K562 (cell line): Measurements from ENCODE around the gene TYW3. TPM values are rescaled to one million over a fixed set of nuclear protein-coding genes. Genes with fewer than 3 reads are reported as not detected.

ENCODE experiments used
- BRD4 ChIP-seq: fragments of 200-600 bp; sonication (generic); IDR thresholded peaks from 2 replicates; pipeline ENCODE4 v1.6.1; 2017; ENCODE audit warnings: inconsistent platforms
- CBFA2T3 ChIP-seq: fragments of 450-650 bp; IDR thresholded peaks from 2 replicates; pipeline ENCODE4 v1.6.1; 2017
- CHD4 ChIP-seq: fragments of 200-600 bp; sonication (generic); IDR thresholded peaks from 3 replicates; pipeline ENCODE4 v1.6.1; 2012; ENCODE audit warnings: low read depth, mild to moderate bottlenecking, mixed read lengths, low read length, inconsistent platforms; ENCODE audit not compliant: insufficient read depth, insufficient replicate concordance, poor library complexity, severe bottlenecking
- CREBBP ChIP-seq: IDR thresholded peaks from one replicate; pipeline ENCODE4 v1.6.1; 2012; ENCODE audit warnings: low read depth, mild to moderate bottlenecking, control low read depth, inconsistent platforms, low read length
- KDM1A ChIP-seq, 2 experiments: fragments of 450-650 bp; IDR thresholded peaks; 2 replicates each; pipeline ENCODE4 v1.6.1; 2016; ENCODE audit warnings: mild to moderate bottlenecking in 2 of 2
- KLF6 ChIP-seq: fragments of 250-450 bp; sonication (Bioruptor Pico); IDR thresholded peaks from 2 replicates; pipeline ENCODE4 v1.4.0; 2020; ENCODE audit warnings: mild to moderate bottlenecking, moderate library complexity, borderline replicate concordance
- LARP7 ChIP-seq: fragments of 450-650 bp; IDR thresholded peaks from 2 replicates; pipeline ENCODE4 v1.6.1; 2016
- LCOR ChIP-seq: sonication (generic); formaldehyde crosslinking; IDR thresholded peaks from 2 replicates; pipeline ENCODE4 v1.8.0; 2022; ENCODE audit warnings: mild to moderate bottlenecking, missing genetic modification reagents
- MAFK ChIP-seq: IDR thresholded peaks from 2 replicates; pipeline ENCODE4 v1.6.1; 2011; ENCODE audit warnings: low read length, improper control_type of control experiment
- NR0B1 ChIP-seq: fragments of 450-650 bp; IDR thresholded peaks from one replicate; pipeline ENCODE4 v1.6.1; 2018; ENCODE audit warnings: mild to moderate bottlenecking, moderate library complexity; ENCODE audit not compliant: partially characterized antibody
- NR4A1 ChIP-seq, 2 experiments: fragments of 250-450 bp in 1 of 2; fragments of 450-650 bp in 1 of 2; sonication (Bioruptor Pico) in 1 of 2; IDR thresholded peaks; 2 replicates each; pipeline versions ENCODE4 v1.4.0 to v1.6.1; 2016 to 2020; ENCODE audit warnings: mild to moderate bottlenecking in 2 of 2, missing compliant biosample characterization in 1 of 2, missing genetic modification characterization in 1 of 2, moderate library complexity in 1 of 2
- PKNOX1 ChIP-seq: fragments of 450-650 bp; IDR thresholded peaks from 2 replicates; pipeline ENCODE4 v1.6.1; 2016
- RBM15 ChIP-seq: fragments of 200-400 bp; formaldehyde crosslinking; IDR thresholded peaks from 2 replicates; pipeline ENCODE4 v1.6.1; 2018; ENCODE audit warnings: mild to moderate bottlenecking, low read length, moderate library complexity; ENCODE audit not compliant: insufficient read depth
- RBM39 ChIP-seq: fragments of 200-400 bp; formaldehyde crosslinking; optimal IDR thresholded peaks from 2 replicates; pipeline ENCODE3; 2018; ENCODE audit warnings: low read depth, low read length
- RCOR1 ChIP-seq, 2 experiments: IDR thresholded peaks; 2 replicates each; pipeline ENCODE4 v1.6.1; 2012; ENCODE audit warnings: low read depth in 2 of 2, low read length in 2 of 2, borderline replicate concordance in 1 of 2, improper control_type of control experiment in 1 of 2
- SMARCC2 ChIP-seq: fragments of 450-650 bp; IDR thresholded peaks from 2 replicates; pipeline ENCODE4 v1.6.1; 2017; ENCODE audit warnings: antibody characterized with exemption, moderate library complexity, mild to moderate bottlenecking, low read depth
- SP1 ChIP-seq: sonication (generic); formaldehyde crosslinking; IDR thresholded peaks from 2 replicates; pipeline ENCODE4 v1.8.1; 2022; ENCODE audit warnings: mild to moderate bottlenecking, missing genetic modification reagents
- TCF3 ChIP-seq: sonication (generic); formaldehyde crosslinking; IDR thresholded peaks from 2 replicates; pipeline ENCODE4 v1.4.0; 2020; ENCODE audit warnings: mild to moderate bottlenecking, missing genetic modification reagents
- TCF7 ChIP-seq: sonication (generic); IDR thresholded peaks from 2 replicates; pipeline ENCODE4 v1.6.1; 2016; ENCODE audit warnings: antibody characterized with exemption, borderline replicate concordance
- TCFL5 ChIP-seq: fragments of 250-450 bp; sonication (Bioruptor Pico); conservative IDR thresholded peaks from 2 replicates; pipeline ENCODE4 v1.6.1; 2021; ENCODE audit warnings: mild to moderate bottlenecking, moderate library complexity, matching md5 sums
- TOE1 ChIP-seq, 2 experiments: fragments of 450-650 bp in 1 of 2; sonication (generic) in 1 of 2; formaldehyde crosslinking in 1 of 2; IDR thresholded peaks; 2 replicates each; pipeline versions ENCODE4 v1.7.1 to v1.8.0; 2016 to 2022; ENCODE audit warnings: borderline replicate concordance in 2 of 2, mild to moderate bottlenecking in 2 of 2, antibody characterized with exemption in 1 of 2, inconsistent platforms in 1 of 2, low read depth in 1 of 2, missing genetic modification reagents in 1 of 2, moderate library complexity in 1 of 2
- ZBTB7A ChIP-seq: IDR thresholded peaks from 2 replicates; pipeline ENCODE4 v1.6.1; 2011; ENCODE audit warnings: low read depth, mild to moderate bottlenecking, low read length, moderate library complexity, borderline replicate concordance; ENCODE audit not compliant: control insufficient read depth
- ZNF133 ChIP-seq: fragments of 250-450 bp; sonication (Bioruptor Pico); IDR thresholded peaks from 2 replicates; pipeline ENCODE4 v1.4.0; 2020; ENCODE audit warnings: mild to moderate bottlenecking
- ZNF24 ChIP-seq: fragments of 450-650 bp; IDR thresholded peaks from 2 replicates; pipeline ENCODE4 v1.6.1; 2016
- ZNF280B ChIP-seq: fragments of 250-450 bp; sonication (Bioruptor Pico); IDR thresholded peaks from 2 replicates; pipeline ENCODE4 v1.5.1; 2021; ENCODE audit warnings: mild to moderate bottlenecking
- ZNF431 ChIP-seq: sonication (generic); formaldehyde crosslinking; IDR thresholded peaks from 2 replicates; pipeline ENCODE4 v1.8.0; 2022; ENCODE audit warnings: mild to moderate bottlenecking, missing genetic modification reagents
- polyA plus RNA-seq, 8 experiments: library from polyadenylated mRNA; depleted of rRNA in 4 of 8; stranded (reverse) in 5 of 8; unstranded in 3 of 8; fragments of >200 nt; fragmentation: Nextera tagmentation in 2 of 8; fragmentation: Illumina TruSeq in 1 of 8; extraction: Ambion mirVana in 2 of 8; extraction: Trizol in 1 of 8; gene quantifications; 2 replicates each; pipeline versions ENCODE4 v1.2.1 to v1.2.3, GENCODE V29; 2011 to 2014; ENCODE audit warnings: inconsistent platforms in 1 of 8, missing spikeins in 1 of 8
- total RNA-seq, 7 experiments: library from RNA; depleted of rRNA in 6 of 7; stranded (reverse); fragments of >200 nt in 6 of 7; fragmentation: Illumina TruSeq in 2 of 7; extraction: Trizol in 2 of 7; gene quantifications; 2 replicates each; pipeline versions ENCODE4 v1.2.1 to v1.2.3, GENCODE V29; 2011 to 2021; ENCODE audit warnings: low replicate concordance in 1 of 7

TYW3 gene
- total and polyA plus RNA-seq, 9 of the 15 experiments (the other 6 are each of a cell fraction or from before 2014, with no cell fraction given): 22.0 to 54.0 (median 41.1) TPM

GRCh38 chr1:74729741-74730478 lies 3.0 kb upstream of the TYW3 start (continued):
- no peak for TF ChIP-seq NR4A1 (CRISPR knock-in tag; IDR thresholded peaks at IDR 0.05)
- TF ChIP-seq NR4A1 (tag; IDR thresholded peaks at IDR 0.05): no peak
- no peak for TF ChIP-seq LCOR (CRISPR knock-in tag)
- TF ChIP-seq KLF6 (CRISPR knock-in tag): no peak
- no peak for TF ChIP-seq ZBTB7A
- TF ChIP-seq CHD4: no peak
- no peak for TF ChIP-seq BRD4
- TF ChIP-seq SMARCC2: peak; percentile 55; the same call in 1 of the 2 replicates
- peak; percentile 65 for TF ChIP-seq CBFA2T3
- TF ChIP-seq ZNF133: no peak
- no peak for TF ChIP-seq NR0B1
- no peak for TF ChIP-seq MAFK
- no peak for TF ChIP-seq CREBBP
- no peak for TF ChIP-seq RBM15
- TF ChIP-seq PKNOX1: peak; percentile 20; the same call in 1 of the 2 replicates
- TF ChIP-seq TCF3 (CRISPR knock-in tag): 0 out of 2 replicates have a peak, but pooled peaks have one; percentile 15
- no peak for TF ChIP-seq ZNF431 (CRISPR knock-in tag)
- TF ChIP-seq LARP7: no peak
- no peak for TF ChIP-seq TCFL5 (CRISPR knock-in tag)
- no peak for TF ChIP-seq RBM39
- TF ChIP-seq ZNF280B (CRISPR knock-in tag): no peak
- no peak for TF ChIP-seq TOE1 (IDR thresholded peaks at IDR 0.05; ENCODE audit: borderline replicate concordance)
- no peak for TF ChIP-seq TOE1 (CRISPR knock-in tag; IDR thresholded peaks at IDR 0.05; ENCODE audit: borderline replicate concordance, low read depth)
- peak in 1 of 2 experiments; percentile 77; a peak in 1 of 4 replicates for TF ChIP-seq RCOR1 (IDR thresholded peaks at IDR 0.05; ENCODE audit: borderline replicate concordance in 1 of 2, low read depth in 2 of 2, low read length in 2 of 2)
- TF ChIP-seq KDM1A (IDR thresholded peaks at IDR 0.05): peak in 1 of 2 experiments; percentile 47; a peak in 1 of 4 replicates
- no peak for TF ChIP-seq SP1
- peak; percentile 46; the same call in 1 of the 2 replicates for TF ChIP-seq TCF7
- TF ChIP-seq ZNF24: no peak
